Right lung (tissue), 10 donors: ENCODE data around the gene METRNL. TPM values are rescaled to one million over a fixed set of nuclear protein-coding genes. Genes with fewer than 3 reads are reported as not detected.
"Not testable (repeated sequence)": the region's sequence is repeated elsewhere in the genome, so short reads cannot be mapped to it uniquely, and the experiment has no call there.

Source experiments
- DNase-seq, 2 donors: peaks; one replicate each; pipeline ENCODE4 v3.0.0-alpha.2; 2013
- long read RNA-seq, 8 donors: transcript quantifications; one replicate each; lab custom pipeline, GENCODE V29; 2026
- polyA plus RNA-seq, 5 donors: library from polyadenylated mRNA; unstranded; fragments of 120-200 nt; gene quantifications; one replicate each; pipeline versions ENCODE4 v1.2.1 to v1.2.3, GENCODE V29; 2013; ENCODE audit warnings: inconsistent platforms in 1 of 5, low replicate concordance in 1 of 5; ENCODE audit not compliant: insufficient read length in 5 of 5, insufficient read depth in 1 of 5

METRNL gene, protein sequence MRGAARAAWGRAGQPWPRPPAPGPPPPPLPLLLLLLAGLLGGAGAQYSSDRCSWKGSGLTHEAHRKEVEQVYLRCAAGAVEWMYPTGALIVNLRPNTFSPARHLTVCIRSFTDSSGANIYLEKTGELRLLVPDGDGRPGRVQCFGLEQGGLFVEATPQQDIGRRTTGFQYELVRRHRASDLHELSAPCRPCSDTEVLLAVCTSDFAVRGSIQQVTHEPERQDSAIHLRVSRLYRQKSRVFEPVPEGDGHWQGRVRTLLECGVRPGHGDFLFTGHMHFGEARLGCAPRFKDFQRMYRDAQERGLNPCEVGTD
- 10 to 100 TPM in 4 of 5 donors, 1 to 10 TPM in 1; 9.5 to 24.6 (median 17.6) TPM for polyA plus RNA-seq
- long read RNA-seq, donor 1, transcript METRNL-201 (4 exons, 1,605 nt) = major isoform, 17 of 19 reads
- long read RNA-seq, donor 1, partial matches to known transcripts = 0 of 19 reads
- long read RNA-seq, donor 1, other reads (novel, unspliced or antisense) = 0 of 19 reads
- long read RNA-seq, donor 2, partial matches to known transcripts = 0 of 4 reads
- long read RNA-seq, donor 2, other reads (novel, unspliced or antisense) = 0 of 4 reads
- long read RNA-seq, donor 3, partial matches to known transcripts = 0 of 4 reads
- long read RNA-seq, donor 3, other reads (novel, unspliced or antisense) = 0 of 4 reads
- long read RNA-seq, donor 4, partial matches to known transcripts = 0 of 3 reads
- long read RNA-seq, donor 4, other reads (novel, unspliced or antisense) = 0 of 3 reads
- long read RNA-seq, donor 5, transcript METRNL-201 (4 exons, 1,605 nt) = major isoform, 5 of 7 reads
- long read RNA-seq, donor 5, partial matches to known transcripts = 0 of 7 reads
- long read RNA-seq, donor 5, other reads (novel, unspliced or antisense) = 0 of 7 reads
- long read RNA-seq, donor 6, transcript METRNL-201 (4 exons, 1,605 nt) = major isoform, 14 of 16 reads
- long read RNA-seq, donor 6, partial matches to known transcripts = 0 of 16 reads
- long read RNA-seq, donor 6, other reads (novel, unspliced or antisense) = 0 of 16 reads
- long read RNA-seq, donor 7, transcript METRNL-201 (4 exons, 1,605 nt) = major isoform, 5 of 8 reads
- long read RNA-seq, donor 7, partial matches to known transcripts = 0 of 8 reads
- long read RNA-seq, donor 7, other reads (novel, unspliced or antisense) = 0 of 8 reads
- long read RNA-seq, donor 8, transcript METRNL-201 (4 exons, 1,605 nt) = major isoform, 5 of 5 reads
- long read RNA-seq, donor 8, partial matches to known transcripts = 0 of 5 reads
- long read RNA-seq, donor 8, other reads (novel, unspliced or antisense) = 0 of 5 reads

DNA sequence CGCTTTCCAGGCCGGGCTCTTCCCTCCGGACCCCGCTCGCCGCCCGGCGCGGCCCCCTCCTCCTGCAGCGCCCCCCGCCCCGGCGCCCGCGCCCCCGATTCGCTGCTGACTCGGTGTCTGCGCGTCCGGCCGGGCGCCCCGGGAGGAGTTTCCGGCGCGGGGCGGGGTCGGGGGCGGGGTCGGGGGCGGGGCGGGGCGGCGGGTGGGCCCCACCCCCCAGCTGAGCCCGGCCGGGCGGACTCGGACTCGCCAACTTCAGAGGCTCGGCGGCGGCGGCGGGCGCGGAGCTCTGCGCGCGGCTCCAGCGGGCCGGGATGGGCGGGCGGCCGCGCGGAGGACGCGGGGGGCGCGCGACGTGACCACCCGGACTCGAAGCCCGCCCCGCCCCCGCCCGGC lies at the start of gene METRNL:
Gene METRNL (plus strand): TSS at position 258 of the 396 bp plus-strand sequence. CDS start 207 bp downstream, outside the sequence.
- no peak for DNase-seq

DNA sequence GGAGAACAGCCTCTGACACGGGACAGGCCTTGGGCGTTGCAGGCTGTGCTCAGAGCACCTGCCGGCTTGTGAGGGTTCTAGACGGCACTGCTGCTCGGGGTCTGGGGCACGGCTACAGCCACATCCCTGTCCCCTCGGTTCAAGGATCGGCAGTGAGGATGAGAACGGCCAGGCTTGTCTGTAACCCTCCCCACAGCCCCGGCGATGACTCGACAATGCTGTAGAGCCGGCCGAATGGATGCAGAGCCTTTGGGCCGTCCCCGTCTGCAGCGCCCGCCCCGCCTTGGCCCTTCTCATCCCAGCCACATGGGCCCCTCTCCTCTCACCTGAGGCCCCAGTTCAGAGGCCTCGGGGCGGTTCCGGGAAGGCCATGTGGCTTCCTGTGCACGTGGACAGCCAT lies 49.0 kb upstream of the METRNL start:
- no peak for DNase-seq

DNA sequence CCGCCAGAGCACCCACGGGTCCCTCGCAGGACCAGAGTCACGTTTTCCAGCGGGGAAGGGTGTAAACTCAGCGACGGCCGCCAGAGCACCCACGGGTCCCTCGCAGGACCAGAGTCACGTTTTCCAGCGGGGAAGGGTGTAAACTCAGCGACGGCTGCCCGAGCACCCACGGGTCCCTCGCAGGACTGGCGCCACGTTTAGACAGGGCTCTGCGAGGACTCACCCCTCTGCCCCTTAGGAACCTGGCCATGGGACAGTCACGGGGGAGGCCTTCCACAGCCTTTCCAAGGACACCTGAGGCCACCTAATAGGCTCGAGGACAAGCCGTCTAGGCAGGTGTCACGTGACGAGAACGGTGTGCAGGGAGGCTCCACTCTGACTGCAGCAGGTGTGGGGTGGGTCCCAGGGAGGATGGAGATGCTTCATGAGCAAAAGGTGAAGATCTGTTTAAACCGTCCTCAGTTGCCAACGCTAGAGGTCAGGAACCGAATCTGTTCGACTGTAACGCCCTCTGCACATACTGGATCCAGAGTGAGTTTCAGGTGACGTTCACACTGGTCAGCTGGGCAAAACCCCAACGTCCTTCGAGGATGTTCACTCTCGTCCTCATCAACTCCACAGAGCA lies 48.0 kb upstream of the METRNL start:
- DNase-seq = no peak

DNA sequence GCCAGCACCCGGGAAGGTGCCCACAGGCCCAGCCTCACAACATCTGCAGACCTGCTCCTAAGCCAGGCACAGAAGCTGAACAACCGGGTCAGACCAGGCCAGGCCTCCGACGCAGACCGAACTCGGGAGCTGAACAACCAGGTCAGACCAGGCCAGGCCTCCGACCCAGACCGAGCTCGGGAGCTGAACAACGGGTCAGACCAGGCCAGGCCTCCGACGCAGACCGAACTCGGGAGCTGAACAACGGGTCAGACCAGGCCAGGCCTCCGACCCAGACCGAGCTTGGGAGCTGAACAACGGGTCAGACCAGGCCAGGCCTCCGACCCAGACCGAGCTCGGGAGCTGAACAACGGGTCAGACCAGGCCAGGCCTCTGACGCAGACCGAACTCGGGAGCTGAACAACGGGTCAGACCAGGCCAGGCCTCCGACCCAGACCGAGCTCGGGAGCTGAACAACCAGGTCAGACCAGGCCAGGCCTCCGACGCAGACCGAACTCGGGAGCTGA lies 47.4 kb upstream of the METRNL start:
- not testable (repeated sequence) for DNase-seq

DNA sequence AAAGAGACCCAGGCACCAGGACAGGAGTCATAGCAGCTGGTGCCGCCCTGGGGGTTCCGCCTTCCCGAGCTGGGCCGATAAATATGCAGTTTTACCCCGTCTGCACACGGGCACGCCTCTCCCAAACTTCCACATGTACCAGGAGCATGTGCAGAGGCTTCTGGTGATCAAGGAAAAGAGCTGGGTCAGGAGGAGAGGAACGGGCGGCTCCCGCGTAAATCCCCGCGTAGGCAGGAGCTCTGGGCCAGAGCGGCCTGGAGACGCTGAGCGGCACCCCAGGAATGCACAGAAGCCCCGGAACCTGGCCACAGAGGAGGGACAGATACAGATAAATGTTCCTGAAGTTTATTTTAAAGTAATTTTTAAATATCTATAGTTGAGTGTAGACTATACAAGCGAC lies 46.6 kb upstream of the METRNL start:
- DNase-seq = no peak

DNA sequence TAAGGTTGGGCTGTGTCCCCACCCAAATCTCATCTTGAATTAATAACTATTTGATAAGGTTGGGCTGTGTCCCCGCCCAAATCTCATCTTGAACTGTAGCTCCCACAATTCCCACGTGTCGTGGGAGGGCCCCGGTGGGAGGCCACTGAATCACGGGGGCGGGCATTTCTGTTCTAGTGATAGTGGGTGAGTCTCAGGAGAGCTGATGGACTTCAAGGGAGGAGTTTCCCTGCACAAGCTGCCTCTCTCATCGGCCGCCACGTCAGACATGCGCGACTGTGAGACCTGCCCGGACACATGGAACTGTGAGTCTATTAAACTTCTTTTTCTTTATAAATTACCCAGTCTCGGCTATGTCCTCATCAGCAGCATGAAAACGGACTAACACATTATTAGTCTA lies 44.9 kb upstream of the METRNL start:
- DNase-seq = no peak

DNA sequence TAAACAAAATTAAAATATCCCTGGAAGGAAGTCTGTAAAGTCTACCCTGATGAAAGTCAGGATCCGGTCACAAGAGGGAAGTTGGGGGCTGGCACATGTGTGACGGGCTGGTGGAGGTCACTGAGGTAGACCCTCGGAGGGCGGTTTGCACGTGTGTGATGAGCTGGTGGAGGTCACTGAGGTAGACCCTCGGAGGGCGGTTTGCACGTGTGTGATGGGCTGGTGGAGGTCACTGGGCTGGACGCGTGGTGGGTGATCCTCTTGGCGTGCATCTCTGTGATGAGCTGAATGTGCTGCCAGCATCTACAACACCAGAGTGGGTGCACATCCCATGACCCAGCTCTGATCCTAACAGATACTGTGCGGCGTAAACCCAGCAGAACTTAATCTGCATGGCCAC lies 43.7 kb upstream of the METRNL start:
- no peak for DNase-seq

DNA sequence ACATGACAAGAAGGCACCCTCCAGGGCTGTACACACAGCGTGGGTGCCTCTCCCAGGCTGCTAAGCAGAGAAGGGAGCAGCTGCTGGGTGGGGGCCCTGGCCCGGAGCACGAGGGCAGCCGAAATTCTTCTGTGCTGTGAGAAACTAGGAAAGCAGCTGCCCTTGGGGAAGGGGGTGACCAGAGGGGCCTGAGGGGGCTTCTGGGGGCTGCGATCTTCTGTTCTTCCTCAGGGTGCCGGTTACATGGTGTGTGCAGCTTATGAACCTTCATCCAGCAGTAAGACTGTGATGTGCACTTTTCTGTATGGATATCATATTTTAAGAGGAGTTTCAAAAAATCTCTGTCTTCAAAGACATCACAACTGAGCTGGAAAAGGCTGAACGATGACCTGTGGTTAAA lies 43.2 kb upstream of the METRNL start:
- DNase-seq = no peak

DNA sequence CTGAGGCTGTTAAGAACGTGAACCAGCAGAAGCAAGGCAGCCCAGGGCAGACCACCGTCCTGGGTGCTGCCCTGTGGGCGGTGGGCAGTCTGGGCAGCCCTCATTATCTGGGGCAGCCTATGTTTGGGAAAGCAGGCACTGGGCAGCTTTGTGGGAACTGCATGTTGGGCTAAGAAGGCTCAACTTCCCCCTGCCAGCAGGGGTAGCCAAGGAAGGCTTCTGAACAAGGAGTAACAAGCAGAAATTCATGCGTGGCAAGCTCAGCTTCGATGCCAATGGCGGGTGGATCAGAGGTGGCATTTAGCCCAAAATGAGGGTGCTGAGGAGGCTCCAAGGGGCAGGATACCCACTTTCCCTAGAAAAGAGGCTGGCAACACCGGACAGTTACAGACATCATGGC lies 42.7 kb upstream of the METRNL start:
- DNase-seq = no peak

DNA sequence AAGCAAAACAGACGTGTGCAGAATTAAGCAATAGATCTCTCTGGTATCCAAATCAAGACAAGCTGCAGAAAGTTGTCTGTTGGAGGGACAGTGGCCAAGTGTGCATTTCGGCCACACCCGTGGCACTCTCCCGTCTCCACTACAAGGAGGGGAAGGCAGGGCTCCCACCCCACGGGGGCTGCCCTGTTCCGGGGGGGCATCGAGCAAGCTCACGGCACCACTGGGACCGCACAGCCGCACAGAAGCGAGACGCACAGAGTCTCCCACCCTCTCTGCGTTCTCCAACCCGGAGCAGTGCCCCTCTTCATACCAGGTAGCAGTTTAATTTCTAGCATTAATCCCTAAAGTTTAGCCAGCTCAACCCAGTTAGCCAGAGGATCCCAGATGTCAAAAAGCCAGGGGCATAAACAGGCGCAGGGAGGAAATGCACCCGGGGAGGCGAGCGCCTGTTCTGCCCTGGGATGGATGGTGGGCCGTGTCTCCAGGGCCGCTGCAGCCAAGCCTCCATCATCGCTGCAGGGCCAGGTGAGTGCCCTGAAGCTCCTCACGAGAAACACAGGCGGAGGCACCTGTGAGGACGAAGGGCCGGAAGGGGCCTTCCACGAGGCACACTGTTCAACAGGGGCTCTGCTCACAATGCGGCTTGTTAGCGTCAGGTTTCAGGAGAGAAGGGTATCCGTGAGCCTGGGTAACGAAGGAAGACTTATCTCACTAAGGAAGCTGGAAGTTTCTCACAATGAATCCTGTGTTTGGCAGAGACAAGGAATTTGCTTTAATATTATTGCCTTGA lies 42.1 kb upstream of the METRNL start:
- DNase-seq = no peak

DNA sequence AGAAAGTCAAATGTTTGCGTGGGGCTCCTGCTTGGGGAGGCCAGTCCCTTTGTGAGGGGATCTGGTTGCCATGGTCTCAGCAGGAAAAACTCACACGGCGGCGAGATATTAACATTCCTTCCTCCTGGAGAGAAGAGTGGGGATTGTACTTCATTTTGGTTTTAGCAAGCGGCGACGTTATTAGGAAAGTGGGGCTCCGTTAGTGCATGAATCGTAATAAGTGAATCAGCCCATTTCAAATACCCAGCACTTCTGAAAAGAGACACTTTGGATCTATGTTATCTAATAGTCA lies 41.6 kb upstream of the METRNL start:
- DNase-seq = no peak

DNA sequence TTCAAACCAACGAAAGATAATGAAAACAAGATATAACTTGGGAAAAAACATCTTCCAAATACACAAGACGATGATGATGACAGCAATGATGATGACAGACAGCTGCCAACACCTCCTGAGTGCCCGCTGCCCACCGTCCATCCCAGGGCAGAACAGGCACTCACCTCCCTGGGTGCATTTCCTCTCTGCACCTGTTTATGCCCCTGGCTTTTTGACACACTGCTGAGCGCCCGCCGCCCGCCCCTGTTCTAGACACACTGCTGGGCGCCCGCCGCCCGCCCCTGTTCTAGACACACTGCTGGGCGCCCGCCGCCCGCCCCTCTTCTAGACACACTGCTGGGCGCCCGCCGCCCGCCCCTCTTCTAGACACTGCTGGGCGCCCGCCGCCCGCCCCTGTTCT lies 40.4 kb upstream of the METRNL start:
- not testable (repeated sequence) for DNase-seq

DNA sequence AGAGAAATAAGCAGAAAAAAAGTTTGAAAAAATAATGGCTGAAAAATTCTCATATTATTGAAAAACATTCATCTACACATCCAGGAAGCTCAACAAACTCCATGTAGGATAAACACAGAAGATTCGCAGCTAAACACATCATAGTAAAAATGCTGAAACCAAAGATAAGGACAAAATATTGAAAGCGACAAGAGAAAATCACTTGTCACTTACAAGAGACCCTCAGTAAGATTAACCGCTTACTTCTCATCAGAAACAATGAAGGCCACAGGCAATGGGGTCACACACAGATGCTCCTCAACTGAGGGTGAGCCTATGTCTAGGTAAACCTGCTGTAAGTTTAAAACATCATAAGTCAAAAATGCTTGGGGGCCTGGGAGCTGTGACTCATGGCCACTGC lies 38.1 kb upstream of the METRNL start:
- DNase-seq = no peak

DNA sequence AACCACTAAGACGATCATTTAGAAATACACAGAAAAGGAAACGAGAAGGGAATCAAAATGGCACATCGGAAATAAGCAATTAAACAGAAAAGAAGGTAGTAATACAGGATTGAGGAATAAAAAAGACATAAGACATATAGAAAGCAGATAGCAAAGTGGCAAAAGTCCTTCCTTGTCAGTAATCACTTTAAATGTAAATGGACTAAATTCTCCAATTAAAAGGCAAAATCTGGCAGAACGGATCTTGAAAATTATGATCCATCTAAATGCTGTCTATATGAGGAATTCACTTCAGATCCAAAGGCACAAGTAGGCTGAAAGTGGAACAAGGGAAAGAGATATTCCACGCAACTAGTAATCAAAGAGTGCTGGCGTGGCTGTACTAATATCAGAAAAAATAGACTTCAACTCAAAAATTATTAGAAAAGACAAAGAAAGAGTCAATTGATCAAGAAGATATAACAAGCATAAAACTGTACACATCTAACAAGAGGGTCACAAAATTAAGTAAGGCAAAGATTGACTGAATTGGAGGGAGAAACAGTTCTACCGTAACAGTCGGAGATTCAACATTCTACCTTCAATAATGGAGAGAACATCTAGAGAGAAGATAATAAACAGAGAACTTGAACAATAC lies 36.8 kb upstream of the METRNL start:
- DNase-seq = no peak

DNA sequence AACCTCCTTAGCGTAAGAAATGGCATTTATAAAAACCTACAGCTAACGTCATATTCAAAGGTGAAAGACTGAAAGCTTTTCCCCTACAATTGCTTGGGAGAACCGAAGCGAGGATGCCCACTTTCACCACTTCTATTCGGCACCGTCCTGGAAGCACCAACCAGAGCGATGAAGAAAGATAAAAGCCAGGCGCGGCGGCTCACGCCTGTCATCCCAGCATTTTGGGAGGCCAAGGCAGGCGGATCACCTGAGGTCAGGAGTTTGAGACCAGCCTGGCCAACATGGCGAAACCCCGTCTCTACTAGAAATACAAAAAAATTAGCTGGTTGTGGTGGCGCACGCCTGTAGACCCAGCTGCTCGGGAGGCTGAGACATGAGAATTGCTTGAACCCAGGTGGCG lies 34.9 kb upstream of the METRNL start:
- DNase-seq = not testable (repeated sequence)

DNA sequence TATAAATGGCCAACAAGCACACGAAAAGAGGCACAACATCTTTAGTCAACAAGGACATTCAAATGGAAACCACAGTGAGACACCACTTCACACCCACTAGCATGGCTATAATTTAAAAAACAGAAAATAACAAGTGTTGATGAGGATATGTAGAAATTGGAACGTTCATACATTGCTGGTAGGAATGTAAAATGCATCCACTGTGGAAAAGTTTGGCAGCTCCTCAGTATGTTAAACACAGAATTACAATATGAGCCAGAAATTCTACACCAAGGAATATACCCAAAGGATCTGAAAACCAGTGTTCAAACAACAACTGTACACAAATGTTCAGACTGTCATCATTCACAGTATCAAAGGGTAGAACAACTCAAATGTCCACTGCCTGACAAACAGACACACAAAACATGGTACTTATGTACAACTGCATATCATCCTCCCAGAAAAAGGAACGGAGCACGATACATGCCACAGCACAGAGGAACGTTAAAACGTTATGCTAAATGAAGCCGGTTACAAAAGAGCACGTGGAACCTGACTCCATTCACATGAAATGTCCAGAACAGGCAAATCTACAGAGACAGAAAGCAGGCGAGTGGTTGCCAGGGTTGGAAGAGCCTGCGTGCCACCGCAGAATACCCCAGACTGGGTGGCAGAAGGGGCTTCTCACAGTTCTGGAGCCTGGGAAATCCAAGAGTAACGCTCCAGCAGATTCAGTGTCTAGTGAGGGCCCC lies 32.8 kb upstream of the METRNL start:
- DNase-seq = no peak

DNA sequence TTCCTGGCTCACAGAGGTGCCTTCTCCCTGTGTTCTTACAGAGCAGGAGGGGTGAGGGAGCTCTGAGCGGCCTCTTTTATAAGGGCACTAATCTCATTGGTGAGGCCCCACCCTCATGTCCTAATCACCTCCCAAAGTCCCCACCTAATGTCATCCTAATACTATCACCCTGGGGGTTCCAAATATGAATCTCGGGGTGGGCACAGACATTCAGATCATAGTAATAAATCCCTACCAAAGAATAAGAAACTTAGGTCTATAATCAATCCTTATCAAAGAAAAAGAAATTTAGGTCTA lies 32.3 kb upstream of the METRNL start:
- no peak for DNase-seq

DNA sequence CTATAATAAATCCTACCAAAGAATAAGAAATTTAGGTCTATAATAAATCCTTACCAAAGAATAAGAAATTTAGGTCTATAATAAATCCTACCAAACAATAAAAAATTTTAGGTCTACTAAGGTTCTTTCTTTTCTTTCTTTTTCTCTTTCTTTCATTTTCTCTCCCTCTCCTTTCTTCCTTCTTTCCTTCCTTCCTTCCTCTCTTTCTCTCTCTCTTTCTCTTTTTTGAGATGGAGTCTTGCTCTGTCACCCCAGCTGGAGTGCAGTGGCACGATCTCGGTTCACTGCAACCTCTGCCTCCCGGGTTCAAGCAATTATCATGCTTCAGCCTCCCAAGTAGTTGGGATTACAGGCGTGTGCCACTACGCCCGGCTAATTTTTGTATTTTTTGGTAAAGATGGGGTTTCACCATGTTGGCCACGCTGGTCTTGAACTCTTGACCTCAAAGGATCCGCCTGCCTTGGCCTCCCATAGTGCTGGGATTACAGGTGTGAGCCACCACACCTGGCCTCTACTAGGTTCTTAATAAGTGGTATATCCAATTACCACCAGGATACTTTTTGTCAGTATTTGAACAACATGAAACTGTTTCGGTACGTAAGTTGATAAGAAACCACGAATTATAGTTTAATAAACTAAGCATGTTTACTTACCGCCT lies 31.5 kb upstream of the METRNL start:
- DNase-seq = not testable (repeated sequence)
